Thoracic aorta (tissue), 2 donors: Measurements from ENCODE around the gene FGB. TPM values are rescaled to one million over a fixed set of nuclear protein-coding genes. Genes with fewer than 3 reads are reported as not detected.

Experiments
- ATAC-seq: fragments of 150-250 bp; one replicate; pipeline ENCODE4 v1.8.0; 2017; ENCODE audit warnings: low read depth; ENCODE audit not compliant: insufficient number of reproducible peaks, low FRiP score
- DNase-seq: peaks from one replicate; pipeline ENCODE4 v3.0.0-alpha.2; 2020; ENCODE audit warnings: low spot score
- H3K27ac ChIP-seq, 2 donors: fragments of 200-600 bp; sonication (generic); 1 replicate in 1 of 2; 2 replicates in 1 of 2; pipeline ENCODE4 v1.5.1; 2016; ENCODE audit warnings: mild to moderate bottlenecking in 2 of 2, moderate library complexity in 2 of 2
- H3K27me3 ChIP-seq: fragments of 200-600 bp; sonication (generic); replicated peaks from 2 replicates; pipeline ENCODE4 v1.6.0; 2016; ENCODE audit warnings: mild to moderate bottlenecking; ENCODE audit not compliant: insufficient read depth
- H3K36me3 ChIP-seq: fragments of 200-600 bp; sonication (generic); one replicate; pipeline ENCODE4 v1.5.1; 2016
- H3K4me1 ChIP-seq, 2 donors: fragments of 200-600 bp; sonication (generic); 1 replicate in 1 of 2; 2 replicates in 1 of 2; pipeline versions ENCODE4 v1.5.1 to v1.6.0; 2016; ENCODE audit warnings: low read depth in 2 of 2, mild to moderate bottlenecking in 1 of 2; ENCODE audit not compliant: control insufficient read depth in 1 of 2
- H3K4me3 ChIP-seq: fragments of 200-600 bp; sonication (generic); 2 replicates; pipeline ENCODE4 v1.5.1; 2016; ENCODE audit warnings: mild to moderate bottlenecking
- H3K9me3 ChIP-seq: fragments of 200-600 bp; sonication (generic); 2 replicates; pipeline ENCODE4 v1.5.1; 2016
- CTCF ChIP-seq: fragments of 200-600 bp; sonication (generic); IDR thresholded peaks from one replicate; pipeline ENCODE4 v1.5.1; 2019; ENCODE audit warnings: antibody characterized with exemption
- total RNA-seq, 2 donors: library from RNA; depleted of rRNA; stranded (reverse); fragments of >200 nt; gene quantifications; one replicate each; pipeline versions ENCODE4 v1.1.0 to v1.2.3, GENCODE V29; 2016

Gene FGB
- total RNA-seq, 2 donors from 2014 or later, result not detected

- TF ChIP-seq CTCF, result no peak
Observed at GRCh38 chr4:154574311-154574710, 11.5 kb downstream of the FGB start.

GRCh38 chr4:154577324-154577723, 14.5 kb downstream of the FGB start:
- H3K27ac ChIP-seq, result no peak overlapping the region
- H3K4me3 ChIP-seq, result no peak overlapping the region
- H3K4me1 ChIP-seq, result no peaks in the 10 kb centered on the region
- ATAC-seq (no peak), DNase-seq (no peak)
- TF ChIP-seq CTCF, result no peak
- no peaks in the 10 kb centered on the region for H3K36me3 ChIP-seq
- H3K9me3 ChIP-seq, result no peaks in the 10 kb centered on the region
- no peaks in the 10 kb centered on the region for H3K27me3 ChIP-seq

More at GRCh38 chr4:154574311-154574710, 11.5 kb downstream of the FGB start:
- DNase-seq (no peak), ATAC-seq (no peak)
- H3K4me3 ChIP-seq, result no peak overlapping the region
- no peaks in the 10 kb centered on the region for H3K4me1 ChIP-seq
- H3K9me3 ChIP-seq, result no peaks in the 10 kb centered on the region
- no peaks in the 10 kb centered on the region for H3K36me3 ChIP-seq
- no peak overlapping the region for H3K27ac ChIP-seq
- no peaks in the 10 kb centered on the region for H3K27me3 ChIP-seq

GRCh38 chr4:154578919-154579318, 16.1 kb downstream of the FGB start:
- H3K27me3 ChIP-seq, result no peaks in the 10 kb centered on the region
- no peaks in the 10 kb centered on the region for H3K4me1 ChIP-seq
- no peak for DNase-seq
- no peak for TF ChIP-seq CTCF
- ATAC-seq, result no peak
- no peaks in the 10 kb centered on the region for H3K36me3 ChIP-seq
- H3K4me3 ChIP-seq, result no peak overlapping the region
- no peaks in the 10 kb centered on the region for H3K9me3 ChIP-seq
- H3K27ac ChIP-seq, result no peak overlapping the region

GRCh38 chr4:154579927-154580326, 17.1 kb downstream of the FGB start:
- Histone ChIP-seq H3K27me3 (no peaks in the 10 kb centered on the region), H3K27ac (no peak overlapping the region), H3K4me1 (no peaks in the 10 kb centered on the region), H3K36me3 (no peaks in the 10 kb centered on the region), H3K9me3 (no peaks in the 10 kb centered on the region), H3K4me3 (no peak overlapping the region)
- no peak for DNase-seq
- no peak for ATAC-seq
- TF ChIP-seq CTCF, result no peak

GRCh38 chr4:154582723-154583122, 19.9 kb downstream of the FGB start:
- DNase-seq, result no peak
- no peak for ATAC-seq
- Histone ChIP-seq H3K4me1 (no peaks in the 10 kb centered on the region), H3K27me3 (no peaks in the 10 kb centered on the region), H3K36me3 (no peaks in the 10 kb centered on the region), H3K9me3 (no peaks in the 10 kb centered on the region), H3K27ac (no peak overlapping the region), H3K4me3 (no peak overlapping the region)
- no peak for TF ChIP-seq CTCF
